Stimulated activated memory B cell treated with anti-CD40 and anti-IgM and Interleukin-4, amounts not matched to agents 10 μg/mL and 1 μg/mL and 100 μg/mL, for 72 hours (primary cell): ENCODE results near the gene ATP6AP1.

Source experiments
- ATAC-seq: fragments of 150-1000 bp; cut with Tn5 transposase; 2 replicates; pipeline ENCODE4 v1.10.0; 2021
- H3K27ac Mint-ChIP-seq: one replicate; pipeline ENCODE4 v1.8.0; 2022; ENCODE audit warnings: mild to moderate bottlenecking, mixed read lengths
- H3K27me3 Mint-ChIP-seq: one replicate; pipeline ENCODE4 v1.8.0; 2022; ENCODE audit warnings: mixed read lengths
- H3K36me3 Mint-ChIP-seq: one replicate; pipeline ENCODE4 v1.8.0; 2022; ENCODE audit warnings: mixed read lengths
- H3K4me1 Mint-ChIP-seq: one replicate; pipeline ENCODE4 v1.8.0; 2022; ENCODE audit warnings: mixed read lengths
- H3K4me3 Mint-ChIP-seq: one replicate; pipeline ENCODE4 v1.8.0; 2022; ENCODE audit warnings: mild to moderate bottlenecking, moderate library complexity, mixed read lengths
- H3K9me3 Mint-ChIP-seq: one replicate; pipeline ENCODE4 v1.8.0; 2022; ENCODE audit warnings: mixed read lengths

ATP6AP1 gene

GRCh38 chrX:154444755-154445246, 16.3 kb downstream of the ATP6AP1 start:
- ATAC-seq = no peak
- Mint-ChIP-seq H3K27ac (no peak overlapping the region), H3K4me3 (peak overlapping the region; percentile 43), H3K9me3 (no peaks in the 10 kb centered on the region), H3K27me3 (no peaks in the 10 kb centered on the region), H3K36me3 (peaks cover 20% of the 10 kb centered on the region), H3K4me1 (peaks cover 33% of the 10 kb centered on the region)

GRCh38 chrX:154445776-154446175, 17.3 kb downstream of the ATP6AP1 start:
- H3K4me3 Mint-ChIP-seq = peak overlapping the region; percentile 47
- peaks cover 26% of the 10 kb centered on the region for H3K4me1 Mint-ChIP-seq
- H3K36me3 Mint-ChIP-seq = peaks cover 23% of the 10 kb centered on the region
- ATAC-seq = no peak
- no peaks in the 10 kb centered on the region for H3K27me3 Mint-ChIP-seq
- no peaks in the 10 kb centered on the region for H3K9me3 Mint-ChIP-seq
- H3K27ac Mint-ChIP-seq = no peak overlapping the region

GRCh38 chrX:154446430-154446829, 18.0 kb downstream of the ATP6AP1 start:
- peaks cover 23% of the 10 kb centered on the region for H3K36me3 Mint-ChIP-seq
- no peak overlapping the region for H3K4me3 Mint-ChIP-seq
- no peak overlapping the region for H3K27ac Mint-ChIP-seq
- H3K9me3 Mint-ChIP-seq = no peaks in the 10 kb centered on the region
- ATAC-seq = no peak
- no peaks in the 10 kb centered on the region for H3K27me3 Mint-ChIP-seq
- H3K4me1 Mint-ChIP-seq = peaks cover 25% of the 10 kb centered on the region

GRCh38 chrX:154448484-154448883, 20.0 kb downstream of the ATP6AP1 start:
- Mint-ChIP-seq H3K4me3 (no peak overlapping the region), H3K27ac (no peak overlapping the region)

GRCh38 chrX:154449618-154450017, 21.1 kb downstream of the ATP6AP1 start:
- H3K4me3 Mint-ChIP-seq = no peak overlapping the region
- peaks cover 27% of the 10 kb centered on the region for H3K36me3 Mint-ChIP-seq
- no peaks in the 10 kb centered on the region for H3K9me3 Mint-ChIP-seq
- no peak overlapping the region for H3K27ac Mint-ChIP-seq
- H3K27me3 Mint-ChIP-seq = no peaks in the 10 kb centered on the region
- H3K4me1 Mint-ChIP-seq = peaks cover 15% of the 10 kb centered on the region
- ATAC-seq = no peak

More at GRCh38 chrX:154448484-154448883, 20.0 kb downstream of the ATP6AP1 start:
- H3K9me3 Mint-ChIP-seq = no peaks in the 10 kb centered on the region
- H3K36me3 Mint-ChIP-seq = peaks cover 23% of the 10 kb centered on the region
- no peaks in the 10 kb centered on the region for H3K27me3 Mint-ChIP-seq
- peaks cover 18% of the 10 kb centered on the region for H3K4me1 Mint-ChIP-seq
- no peak for ATAC-seq

- no peaks in the 10 kb centered on the region for H3K27me3 Mint-ChIP-seq
- H3K4me3 Mint-ChIP-seq = no peak overlapping the region
- H3K4me1 Mint-ChIP-seq = peaks cover 15% of the 10 kb centered on the region
- no peaks in the 10 kb centered on the region for H3K9me3 Mint-ChIP-seq
- ATAC-seq = no peak
- no peak overlapping the region for H3K27ac Mint-ChIP-seq
- H3K36me3 Mint-ChIP-seq = peaks cover 27% of the 10 kb centered on the region
Observed at GRCh38 chrX:154450312-154450711, 21.8 kb downstream of the ATP6AP1 start.

GRCh38 chrX:154452823-154453222, 24.3 kb downstream of the ATP6AP1 start:
- ATAC-seq = no peak
- Mint-ChIP-seq H3K27me3 (no peaks in the 10 kb centered on the region), H3K27ac (no peak overlapping the region), H3K9me3 (no peaks in the 10 kb centered on the region), H3K36me3 (peaks cover 10% of the 10 kb centered on the region), H3K4me3 (no peak overlapping the region), H3K4me1 (peaks cover 5% of the 10 kb centered on the region)

- Mint-ChIP-seq H3K27me3 (no peaks in the 10 kb centered on the region), H3K4me1 (peaks cover 19% of the 10 kb centered on the region), H3K4me3 (peak overlapping the region; percentile 97), H3K36me3 (peaks cover 16% of the 10 kb centered on the region), H3K27ac (peak overlapping the region; percentile 95), H3K9me3 (no peaks in the 10 kb centered on the region)
- ATAC-seq = peak; percentile 88
Observed at GRCh38 chrX:154457491-154458115, 29.1 kb downstream of the ATP6AP1 start.

GRCh38 chrX:154458116-154458953, 29.9 kb downstream of the ATP6AP1 start, which contains the start of gene PLXNA3:
Gene PLXNA3, plus strand, starts transcription at chrX:154458281. Its CDS starts 1,903 bp downstream, at chrX:154460184.
- Mint-ChIP-seq H3K27me3 (no peaks in the 10 kb centered on the region), H3K4me3 (peak within 1 kb of the TSS; percentile 97), H3K4me1 (peaks cover 19% of the 10 kb centered on the region), H3K36me3 (peaks cover 16% of the 10 kb centered on the region), H3K27ac (peak within 1 kb of the TSS; percentile 95), H3K9me3 (no peaks in the 10 kb centered on the region)
- peak; percentile 87 for ATAC-seq

- H3K27ac Mint-ChIP-seq = peak overlapping the region; percentile 48
- H3K9me3 Mint-ChIP-seq = no peaks in the 10 kb centered on the region
- peak overlapping the region; percentile 85 for H3K4me3 Mint-ChIP-seq
- ATAC-seq = peak; percentile 63
- H3K27me3 Mint-ChIP-seq = no peaks in the 10 kb centered on the region
- peaks cover 19% of the 10 kb centered on the region for H3K4me1 Mint-ChIP-seq
- H3K36me3 Mint-ChIP-seq = peaks cover 15% of the 10 kb centered on the region
Observed at GRCh38 chrX:154458954-154459778, 30.7 kb downstream of the ATP6AP1 start.

GRCh38 chrX:154459832-154460231, 31.4 kb downstream of the ATP6AP1 start:
- Mint-ChIP-seq H3K27me3 (no peaks in the 10 kb centered on the region), H3K4me1 (peaks cover 19% of the 10 kb centered on the region), H3K36me3 (peaks cover 12% of the 10 kb centered on the region), H3K4me3 (peak overlapping the region; percentile 67), H3K9me3 (no peaks in the 10 kb centered on the region), H3K27ac (no peak overlapping the region)
- no peak for ATAC-seq

- Mint-ChIP-seq H3K4me1 (peaks cover 19% of the 10 kb centered on the region), H3K27ac (no peak overlapping the region), H3K4me3 (peak overlapping the region; percentile 67), H3K27me3 (no peaks in the 10 kb centered on the region), H3K36me3 (peaks cover 12% of the 10 kb centered on the region), H3K9me3 (no peaks in the 10 kb centered on the region)
- no peak for ATAC-seq
Observed at GRCh38 chrX:154460326-154460725, 31.8 kb downstream of the ATP6AP1 start.

GRCh38 chrX:154462396-154462795, 33.9 kb downstream of the ATP6AP1 start:
- Mint-ChIP-seq H3K4me3 (no peak overlapping the region), H3K4me1 (peaks cover 16% of the 10 kb centered on the region), H3K36me3 (peaks cover 12% of the 10 kb centered on the region), H3K27me3 (no peaks in the 10 kb centered on the region), H3K27ac (no peak overlapping the region), H3K9me3 (no peaks in the 10 kb centered on the region)
- no peak for ATAC-seq

GRCh38 chrX:154463611-154464220, 35.2 kb downstream of the ATP6AP1 start:
- no peak for ATAC-seq
- Mint-ChIP-seq H3K9me3 (no peaks in the 10 kb centered on the region), H3K27ac (no peak overlapping the region), H3K36me3 (peaks cover 12% of the 10 kb centered on the region), H3K4me1 (peaks cover 13% of the 10 kb centered on the region), H3K27me3 (no peaks in the 10 kb centered on the region), H3K4me3 (no peak overlapping the region)
